Measurements from ENCODE around the gene SLC1A7. TPM values are rescaled to one million over a fixed set of nuclear protein-coding genes. Genes with fewer than 3 reads are reported as not detected.

SLC1A7 gene
- total RNA-seq, 4 donors from 2014 or later = 0.24 TPM; not detected in 3

GRCh38 chr1:53154859-53155438 lies 12.5 kb upstream of the SLC1A7 start:
- intact Hi-C loops (cut with DNase I; ENCODE audit: low total_unique reads) = no loop called here
- Histone ChIP-seq H3K9me3 (no peaks in the 10 kb centered on the region), H3K27me3 (no peaks in the 10 kb centered on the region), H3K4me1 (no peaks in the 10 kb centered on the region), H3K36me3 (no peaks in the 10 kb centered on the region), H3K27ac (no peak overlapping the region), H3K4me3 (no peak overlapping the region)
- no peak for TF ChIP-seq POLR2A (IDR thresholded peaks at IDR 0.05)
- TF ChIP-seq, protein P1, sequence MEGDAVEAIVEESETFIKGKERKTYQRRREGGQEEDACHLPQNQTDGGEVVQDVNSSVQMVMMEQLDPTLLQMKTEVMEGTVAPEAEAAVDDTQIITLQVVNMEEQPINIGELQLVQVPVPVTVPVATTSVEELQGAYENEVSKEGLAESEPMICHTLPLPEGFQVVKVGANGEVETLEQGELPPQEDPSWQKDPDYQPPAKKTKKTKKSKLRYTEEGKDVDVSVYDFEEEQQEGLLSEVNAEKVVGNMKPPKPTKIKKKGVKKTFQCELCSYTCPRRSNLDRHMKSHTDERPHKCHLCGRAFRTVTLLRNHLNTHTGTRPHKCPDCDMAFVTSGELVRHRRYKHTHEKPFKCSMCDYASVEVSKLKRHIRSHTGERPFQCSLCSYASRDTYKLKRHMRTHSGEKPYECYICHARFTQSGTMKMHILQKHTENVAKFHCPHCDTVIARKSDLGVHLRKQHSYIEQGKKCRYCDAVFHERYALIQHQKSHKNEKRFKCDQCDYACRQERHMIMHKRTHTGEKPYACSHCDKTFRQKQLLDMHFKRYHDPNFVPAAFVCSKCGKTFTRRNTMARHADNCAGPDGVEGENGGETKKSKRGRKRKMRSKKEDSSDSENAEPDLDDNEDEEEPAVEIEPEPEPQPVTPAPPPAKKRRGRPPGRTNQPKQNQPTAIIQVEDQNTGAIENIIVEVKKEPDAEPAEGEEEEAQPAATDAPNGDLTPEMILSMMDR (IDR thresholded peaks at IDR 0.05) = no peak
- no peak for DNase-seq

DNA sequence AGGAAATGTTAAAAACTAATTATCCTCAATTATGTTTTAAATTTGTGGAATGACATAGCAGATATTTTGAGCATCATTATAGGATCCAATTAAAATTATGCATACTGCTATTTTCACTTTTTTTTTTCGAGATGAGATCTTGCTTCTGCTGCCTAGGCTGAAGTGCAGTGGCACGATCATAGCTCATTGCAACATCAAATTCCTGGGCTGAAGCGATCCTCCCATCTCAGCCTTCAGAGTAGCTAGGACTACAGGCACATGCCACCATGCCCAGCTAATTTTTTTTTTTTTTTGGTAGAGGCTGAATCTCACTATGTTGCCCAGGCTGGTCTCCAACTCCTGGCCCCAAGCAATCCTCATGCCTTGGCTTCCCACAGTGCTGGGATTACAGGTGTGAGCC lies 11.3 kb upstream of the SLC1A7 start:
- H3K27ac ChIP-seq = no peak overlapping the region
- intact Hi-C loops (cut with DNase I; ENCODE audit: low total_unique reads) = no loop called here
- no peak for DNase-seq
- H3K36me3 ChIP-seq = no peaks in the 10 kb centered on the region
- no peaks in the 10 kb centered on the region for H3K4me1 ChIP-seq
- TF ChIP-seq, protein P1 (IDR thresholded peaks at IDR 0.05) = no peak
- no peaks in the 10 kb centered on the region for H3K9me3 ChIP-seq
- no peak overlapping the region for H3K4me3 ChIP-seq
- no peaks in the 10 kb centered on the region for H3K27me3 ChIP-seq

- H3K27me3 ChIP-seq = no peaks in the 10 kb centered on the region
- intact Hi-C loops (cut with DNase I; ENCODE audit: low total_unique reads) = no loop called here
- no peak overlapping the region for H3K4me3 ChIP-seq
- DNase-seq = no peak
- H3K9me3 ChIP-seq = no peaks in the 10 kb centered on the region
- no peaks in the 10 kb centered on the region for H3K4me1 ChIP-seq
- TF ChIP-seq, protein P1 (IDR thresholded peaks at IDR 0.05) = no peak
- TF ChIP-seq POLR2A (IDR thresholded peaks at IDR 0.05) = no peak
- no peak overlapping the region for H3K27ac ChIP-seq
- H3K36me3 ChIP-seq = no peaks in the 10 kb centered on the region
Observed at GRCh38 chr1:53148123-53148522, 5.7 kb upstream of the SLC1A7 start.

DNA sequence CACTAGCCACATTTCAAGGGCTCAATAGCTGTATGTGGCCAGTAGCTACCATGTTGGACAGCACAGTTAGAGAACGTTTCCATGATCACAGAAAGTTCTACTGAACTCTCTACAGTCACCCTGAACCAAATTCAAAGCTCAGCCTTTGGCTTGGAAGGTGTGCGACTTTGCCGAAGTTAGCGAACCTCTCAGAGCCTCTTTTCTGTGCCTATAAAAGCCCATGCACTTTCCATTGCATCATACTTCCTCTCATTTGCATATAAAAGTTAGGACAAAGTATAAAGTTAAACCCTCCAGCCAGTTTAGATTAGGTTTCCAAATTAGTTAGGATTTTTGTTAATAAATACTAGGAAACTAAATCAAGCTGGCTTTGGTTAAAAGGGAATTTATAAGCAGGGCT lies 4.7 kb upstream of the SLC1A7 start:
- Histone ChIP-seq H3K9me3 (no peaks in the 10 kb centered on the region), H3K36me3 (no peaks in the 10 kb centered on the region), H3K4me3 (no peak overlapping the region), H3K4me1 (no peaks in the 10 kb centered on the region), H3K27ac (no peak overlapping the region), H3K27me3 (no peaks in the 10 kb centered on the region)
- TF ChIP-seq, protein P1 (IDR thresholded peaks at IDR 0.05) = no peak
- TF ChIP-seq POLR2A (IDR thresholded peaks at IDR 0.05) = no peak
- no peak for DNase-seq
- intact Hi-C loops (cut with DNase I; ENCODE audit: low total_unique reads) = no loop called here

DNA sequence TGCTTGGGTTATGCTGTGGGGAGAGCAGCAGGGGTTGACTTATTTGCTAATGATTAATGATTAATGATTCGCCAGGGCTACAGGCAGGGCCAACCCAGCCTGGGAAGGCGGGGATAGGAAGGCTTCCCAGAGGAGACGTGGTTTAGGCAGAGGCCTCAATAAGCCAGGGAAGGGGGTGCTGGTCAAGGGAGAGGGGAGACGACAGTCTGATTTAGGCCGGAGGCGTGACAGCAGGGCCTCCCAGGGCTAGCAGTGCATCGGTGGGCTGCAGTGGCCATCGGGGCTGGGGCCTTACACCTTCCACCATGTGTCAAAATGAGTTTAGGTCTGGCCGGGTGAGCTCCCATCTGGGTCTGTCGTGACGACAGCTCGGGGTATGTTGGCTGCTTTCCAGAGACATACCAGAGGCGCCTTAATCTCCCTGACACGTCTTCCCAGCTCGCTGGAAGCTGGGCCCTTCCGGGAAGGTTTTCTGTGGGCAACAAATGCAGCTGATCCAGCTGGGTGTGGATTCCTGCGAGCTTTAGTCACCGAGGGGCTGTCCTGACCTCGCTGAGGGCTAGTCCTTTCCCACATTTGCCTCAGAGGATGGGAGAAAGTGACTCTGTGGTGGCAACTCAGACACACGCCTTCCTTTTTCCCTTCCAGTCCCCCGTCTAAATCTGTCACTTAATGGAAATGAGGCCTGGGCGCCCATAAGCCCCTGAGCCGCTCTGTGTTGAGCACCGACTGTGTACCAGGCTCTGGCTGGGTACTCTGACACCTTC lies 3.7 kb upstream of the SLC1A7 start:
- no peaks in the 10 kb centered on the region for H3K27me3 ChIP-seq
- no peak overlapping the region for H3K4me3 ChIP-seq
- no peaks in the 10 kb centered on the region for H3K4me1 ChIP-seq
- DNase-seq = peak; percentile 73 to 85
- intact Hi-C loops (cut with DNase I; ENCODE audit: low total_unique reads) = no loop called here
- H3K36me3 ChIP-seq = no peaks in the 10 kb centered on the region
- H3K27ac ChIP-seq = peak overlapping the region; percentile 83 to 87
- TF ChIP-seq POLR2A (IDR thresholded peaks at IDR 0.05) = no peak
- TF ChIP-seq, protein P1 (IDR thresholded peaks at IDR 0.05) = no peak
- H3K9me3 ChIP-seq = no peaks in the 10 kb centered on the region

All from uterus (tissue), 4 donors.